WTC11 (cell line): Measurements from ENCODE around the gene SIX4. TPM values are rescaled to one million over a fixed set of nuclear protein-coding genes. Genes with fewer than 3 reads are reported as not detected.
A peak's percentile ranks its signal among the peaks of the same experiment; 100 is the strongest.

Experiments used
- AFF4 ChIP-seq: sonication (generic); formaldehyde crosslinking; IDR thresholded peaks from 2 replicates; pipeline ENCODE4 v1.8.1; 2023; ENCODE audit warnings: mild to moderate bottlenecking, missing genetic modification reagents, borderline replicate concordance
- ATF1 ChIP-seq: sonication (generic); formaldehyde crosslinking; IDR thresholded peaks from 2 replicates; pipeline ENCODE4 v1.8.1; 2023; ENCODE audit warnings: mild to moderate bottlenecking, moderate library complexity, missing genetic modification reagents
- CBFB ChIP-seq: sonication (generic); formaldehyde crosslinking; IDR thresholded peaks from 2 replicates; pipeline ENCODE4 v1.8.1; 2022; ENCODE audit warnings: mild to moderate bottlenecking, low read depth, missing genetic modification reagents
- ERG ChIP-seq: fragments of 250-450 bp; sonication (Bioruptor Pico); IDR thresholded peaks from 2 replicates; pipeline ENCODE4 v1.8.0; 2021; ENCODE audit warnings: mild to moderate bottlenecking
- GABPB1 ChIP-seq: sonication (generic); formaldehyde crosslinking; IDR thresholded peaks from 2 replicates; pipeline ENCODE4 v1.8.1; 2023; ENCODE audit warnings: mild to moderate bottlenecking, missing genetic modification reagents
- JAZF1 ChIP-seq: fragments of 250-450 bp; sonication (Bioruptor Pico); IDR thresholded peaks from 2 replicates; pipeline ENCODE4 v1.9.0; 2021; ENCODE audit warnings: moderate library complexity, mild to moderate bottlenecking, inconsistent platforms
- MAX ChIP-seq: sonication (generic); formaldehyde crosslinking; IDR thresholded peaks from 2 replicates; pipeline ENCODE4 v1.8.0; 2022; ENCODE audit warnings: mild to moderate bottlenecking, missing genetic modification reagents
- MLX ChIP-seq: sonication (generic); formaldehyde crosslinking; IDR thresholded peaks from 2 replicates; pipeline ENCODE4 v1.8.1; 2023; ENCODE audit warnings: mild to moderate bottlenecking, missing genetic modification reagents, moderate library complexity
- MXD4 ChIP-seq: fragments of 250-450 bp; sonication (Bioruptor Pico); IDR thresholded peaks from 2 replicates; pipeline ENCODE4 v1.8.0; 2021; ENCODE audit warnings: mild to moderate bottlenecking, moderate library complexity, borderline replicate concordance
- PRDM15 ChIP-seq: sonication (generic); formaldehyde crosslinking; IDR thresholded peaks from 2 replicates; pipeline ENCODE4 v1.8.0; 2022; ENCODE audit warnings: missing genetic modification reagents
- PREB ChIP-seq: sonication (generic); formaldehyde crosslinking; IDR thresholded peaks from 2 replicates; pipeline ENCODE4 v1.8.1; 2022; ENCODE audit warnings: mild to moderate bottlenecking, missing genetic modification reagents, moderate library complexity, borderline replicate concordance
- PRRX2 ChIP-seq: fragments of 250-450 bp; sonication (Bioruptor Pico); IDR thresholded peaks from 2 replicates; pipeline ENCODE4 v1.8.0; 2021; ENCODE audit warnings: mild to moderate bottlenecking
- RORB ChIP-seq: fragments of 250-450 bp; sonication (Bioruptor Pico); IDR thresholded peaks from 2 replicates; pipeline ENCODE4 v1.9.0; 2021; ENCODE audit warnings: mild to moderate bottlenecking
- TP53 ChIP-seq: sonication (generic); formaldehyde crosslinking; IDR thresholded peaks from 2 replicates; pipeline ENCODE4 v1.8.1; 2023; ENCODE audit warnings: mild to moderate bottlenecking, missing genetic modification reagents
- USF2 ChIP-seq: sonication (generic); formaldehyde crosslinking; IDR thresholded peaks from 2 replicates; pipeline ENCODE4 v1.8.1; 2023; ENCODE audit warnings: mild to moderate bottlenecking, missing genetic modification reagents, moderate library complexity
- ZBTB21 ChIP-seq: sonication (generic); formaldehyde crosslinking; IDR thresholded peaks from 2 replicates; pipeline ENCODE4 v1.8.1; 2023; ENCODE audit warnings: mild to moderate bottlenecking, missing genetic modification reagents, borderline replicate concordance
- ZNF219 ChIP-seq: sonication (generic); formaldehyde crosslinking; IDR thresholded peaks from 2 replicates; pipeline ENCODE4 v1.8.0; 2023; ENCODE audit warnings: missing genetic modification reagents, mild to moderate bottlenecking, borderline replicate concordance
- ZNF396 ChIP-seq: fragments of 250-450 bp; sonication (Bioruptor Pico); IDR thresholded peaks from 2 replicates; pipeline ENCODE4 v1.8.0; 2021; ENCODE audit warnings: mild to moderate bottlenecking, moderate library complexity, borderline replicate concordance
- ZNF423 ChIP-seq: fragments of 250-450 bp; sonication (Bioruptor Pico); IDR thresholded peaks from 2 replicates; pipeline ENCODE4 v2.1.2; 2022; ENCODE audit warnings: mild to moderate bottlenecking, moderate library complexity
- ZNF425 ChIP-seq: fragments of 250-450 bp; sonication (Bioruptor Pico); conservative IDR thresholded peaks from 2 replicates; pipeline ENCODE4 v1.9.0; 2021; ENCODE audit warnings: mild to moderate bottlenecking
- ZNF512 ChIP-seq: sonication (generic); formaldehyde crosslinking; IDR thresholded peaks from 2 replicates; pipeline ENCODE4 v1.8.1; 2022; ENCODE audit warnings: missing genetic modification reagents, borderline replicate concordance
- total RNA-seq: library from RNA; stranded (reverse); gene quantifications from 3 replicates; pipeline ENCODE4 v1.2.3, GENCODE V29; 2021

SIX4 gene
- total RNA-seq, 1 experiment from 2014 or later: 41.8 TPM

GRCh38 chr14:60723907-60724618 is at the start of gene SIX4 (continued):
- TF ChIP-seq ZNF219 (CRISPR knock-in tag): no peak
- TF ChIP-seq ZNF423 (CRISPR knock-in tag): no peak
- no peak for TF ChIP-seq ERG
- TF ChIP-seq AFF4 (CRISPR knock-in tag): no peak
- TF ChIP-seq JAZF1 (CRISPR knock-in tag): no peak
- no peak for TF ChIP-seq PREB (CRISPR knock-in tag)
- TF ChIP-seq PRRX2 (CRISPR knock-in tag): no peak
- no peak for TF ChIP-seq MAX (CRISPR knock-in tag)
- TF ChIP-seq GABPB1 (CRISPR knock-in tag): no peak
- TF ChIP-seq ZBTB21 (CRISPR knock-in tag): no peak
- no peak for TF ChIP-seq MXD4
- TF ChIP-seq TP53 (CRISPR knock-in tag): no peak
- no peak for TF ChIP-seq MLX
- TF ChIP-seq CBFB (CRISPR knock-in tag): no peak
- TF ChIP-seq ZNF425 (CRISPR knock-in tag): no peak
- no peak for TF ChIP-seq RORB (CRISPR knock-in tag)
- TF ChIP-seq PRDM15 (CRISPR knock-in tag): no peak; the same call in 1 of the 2 replicates
- TF ChIP-seq ATF1 (CRISPR knock-in tag): no peak
- no peak for TF ChIP-seq ZNF396 (CRISPR knock-in tag)
- no peak for TF ChIP-seq USF2 (CRISPR knock-in tag)
- TF ChIP-seq ZNF512 (CRISPR knock-in tag): peak; percentile 77; the same call in 1 of the 2 replicates
